RWPE2 (cell line): ENCODE measurements around the gene SEC14L5.

Source experiments
- ATAC-seq: fragments of 200-7000 bp; cut with Tn5 transposase; 3 replicates; pipeline ENCODE4 v1.9.1; 2021; ENCODE audit warnings: low read depth
- DNase-seq: peaks from one replicate; pipeline ENCODE4 v3.0.0-alpha.2; 2020; ENCODE audit warnings: low spot score
- H3K27ac ChIP-seq: fragments of 450-650 bp; 2 replicates; pipeline ENCODE4 v1.5.1; 2017; ENCODE audit warnings: mild to moderate bottlenecking; ENCODE audit not compliant: poor library complexity, severe bottlenecking
- H3K27me3 ChIP-seq: fragments of 250-450 bp; sonication (Bioruptor Pico); 2 replicates; pipeline ENCODE4 v1.5.1; 2021; ENCODE audit warnings: mild to moderate bottlenecking, moderate library complexity; ENCODE audit not compliant: insufficient read depth, poor library complexity, severe bottlenecking
- H3K36me3 ChIP-seq: fragments of 250-450 bp; sonication (Bioruptor Pico); 2 replicates; pipeline ENCODE4 v1.5.1; 2020; ENCODE audit warnings: low read depth, mild to moderate bottlenecking, moderate library complexity
- H3K4me1 ChIP-seq: fragments of 250-450 bp; sonication (Bioruptor Pico); 2 replicates; pipeline ENCODE4 v1.5.1; 2021; ENCODE audit warnings: mild to moderate bottlenecking, moderate library complexity; ENCODE audit not compliant: insufficient read depth, poor library complexity, severe bottlenecking
- H3K4me3 ChIP-seq: fragments of 250-450 bp; sonication (Bioruptor Pico); 2 replicates; pipeline ENCODE4 v1.5.1; 2021; ENCODE audit warnings: mild to moderate bottlenecking, moderate library complexity; ENCODE audit not compliant: severe bottlenecking
- H3K9me3 ChIP-seq: fragments of 250-450 bp; sonication (Bioruptor Pico); 2 replicates; pipeline ENCODE4 v1.5.1; 2021; ENCODE audit warnings: mild to moderate bottlenecking, moderate library complexity; ENCODE audit not compliant: severe bottlenecking
- TF ChIP-seq, protein P1 (sequence below): fragments of 450-650 bp; IDR thresholded peaks from one replicate; pipeline ENCODE4 v1.5.1; 2017; ENCODE audit warnings: mild to moderate bottlenecking, moderate library complexity; ENCODE audit not compliant: poor library complexity, severe bottlenecking

Gene SEC14L5

DNA sequence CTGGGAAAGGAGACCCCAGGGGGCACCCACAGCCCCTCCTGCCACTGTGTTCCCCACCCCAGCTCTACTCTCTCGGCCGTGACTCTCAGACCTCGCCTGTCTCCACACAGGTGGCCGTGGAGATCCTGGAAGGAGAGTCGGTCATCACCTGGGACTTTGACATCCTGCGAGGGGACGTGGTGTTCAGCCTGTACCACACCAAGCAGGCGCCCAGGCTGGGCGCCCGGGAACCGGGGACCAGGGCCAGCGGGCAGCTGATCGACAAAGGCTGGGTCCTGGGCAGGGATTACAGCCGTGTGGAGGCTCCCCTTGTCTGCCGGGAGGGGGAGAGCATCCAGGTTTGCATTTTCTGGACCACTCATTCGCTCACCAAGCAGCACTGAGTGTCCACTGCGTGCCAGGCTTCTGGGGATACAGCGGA is 50.2 kb downstream of the SEC14L5 start:
- no peak for ATAC-seq
- H3K27me3 ChIP-seq, result peaks cover 2% of the 10 kb centered on the region
- no peak for DNase-seq
- H3K4me3 ChIP-seq, result no peak overlapping the region
- H3K4me1 ChIP-seq, result no peaks in the 10 kb centered on the region
- no peak overlapping the region for H3K27ac ChIP-seq
- H3K36me3 ChIP-seq, result no peaks in the 10 kb centered on the region
- no peaks in the 10 kb centered on the region for H3K9me3 ChIP-seq
- TF ChIP-seq, protein P1, sequence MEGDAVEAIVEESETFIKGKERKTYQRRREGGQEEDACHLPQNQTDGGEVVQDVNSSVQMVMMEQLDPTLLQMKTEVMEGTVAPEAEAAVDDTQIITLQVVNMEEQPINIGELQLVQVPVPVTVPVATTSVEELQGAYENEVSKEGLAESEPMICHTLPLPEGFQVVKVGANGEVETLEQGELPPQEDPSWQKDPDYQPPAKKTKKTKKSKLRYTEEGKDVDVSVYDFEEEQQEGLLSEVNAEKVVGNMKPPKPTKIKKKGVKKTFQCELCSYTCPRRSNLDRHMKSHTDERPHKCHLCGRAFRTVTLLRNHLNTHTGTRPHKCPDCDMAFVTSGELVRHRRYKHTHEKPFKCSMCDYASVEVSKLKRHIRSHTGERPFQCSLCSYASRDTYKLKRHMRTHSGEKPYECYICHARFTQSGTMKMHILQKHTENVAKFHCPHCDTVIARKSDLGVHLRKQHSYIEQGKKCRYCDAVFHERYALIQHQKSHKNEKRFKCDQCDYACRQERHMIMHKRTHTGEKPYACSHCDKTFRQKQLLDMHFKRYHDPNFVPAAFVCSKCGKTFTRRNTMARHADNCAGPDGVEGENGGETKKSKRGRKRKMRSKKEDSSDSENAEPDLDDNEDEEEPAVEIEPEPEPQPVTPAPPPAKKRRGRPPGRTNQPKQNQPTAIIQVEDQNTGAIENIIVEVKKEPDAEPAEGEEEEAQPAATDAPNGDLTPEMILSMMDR, result no peak

DNA sequence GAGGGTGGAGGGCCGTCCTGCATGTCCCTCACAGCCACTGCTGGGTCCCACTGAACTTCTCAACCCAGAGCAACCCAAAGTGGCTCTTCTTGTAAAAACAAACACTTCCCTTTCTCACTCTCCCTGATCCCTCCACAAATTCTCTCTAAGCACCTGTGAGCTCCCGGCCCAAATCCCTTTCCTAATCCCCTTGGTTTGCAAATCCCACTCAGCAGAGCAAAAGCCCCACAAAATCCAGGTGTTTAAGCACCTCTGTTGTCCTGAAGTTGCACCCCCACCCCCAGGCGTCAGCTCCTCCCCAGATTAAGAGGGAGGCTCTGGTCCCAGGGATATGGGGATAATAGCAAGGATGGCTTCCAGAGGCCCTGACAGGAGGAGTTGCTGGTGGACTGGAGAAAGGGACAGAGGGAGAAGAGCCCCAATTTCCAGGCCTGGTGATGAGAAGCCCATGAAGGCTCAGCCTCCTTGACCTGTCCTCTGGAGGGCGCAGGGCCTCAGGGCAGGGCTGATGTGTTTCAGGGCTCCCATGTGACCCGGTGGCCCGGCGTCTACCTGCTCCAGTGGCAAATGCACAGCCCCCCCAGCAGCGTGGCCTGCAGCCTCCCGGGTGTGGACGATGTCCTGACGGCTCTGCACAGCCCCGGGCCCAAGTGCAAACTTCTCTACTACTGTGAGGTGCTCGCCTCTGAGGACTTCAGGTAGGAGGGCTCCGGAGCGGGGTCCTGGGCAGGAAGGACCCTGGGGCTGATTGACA is 52.6 kb downstream of the SEC14L5 start:
- no peaks in the 10 kb centered on the region for H3K4me1 ChIP-seq
- no peak for DNase-seq
- ATAC-seq, result no peak
- no peak overlapping the region for H3K4me3 ChIP-seq
- TF ChIP-seq, protein P1, result no peak
- no peaks in the 10 kb centered on the region for H3K9me3 ChIP-seq
- no peak overlapping the region for H3K27ac ChIP-seq
- no peaks in the 10 kb centered on the region for H3K36me3 ChIP-seq
- no peaks in the 10 kb centered on the region for H3K27me3 ChIP-seq

DNA sequence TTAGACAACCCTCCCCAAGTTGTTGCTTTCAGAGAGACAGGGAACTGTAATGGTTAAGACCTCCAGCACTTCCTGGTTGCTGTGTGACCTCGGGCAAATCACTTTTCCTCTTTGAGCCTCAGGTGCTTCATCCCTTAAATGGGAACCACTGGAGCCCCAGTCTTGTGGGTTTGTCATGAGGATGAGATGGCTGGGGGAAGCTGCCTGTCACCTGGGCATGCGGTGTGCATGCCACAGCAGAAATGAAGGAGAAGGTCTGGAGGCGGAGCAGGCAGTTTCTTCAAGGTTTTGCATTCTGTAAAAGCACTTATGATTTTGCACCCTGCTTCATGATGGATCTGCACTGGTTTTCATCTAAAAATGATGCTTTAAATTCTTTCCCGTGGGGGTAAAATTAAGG is 53.5 kb downstream of the SEC14L5 start:
- no peak for DNase-seq
- Histone ChIP-seq H3K27ac (no peak overlapping the region), H3K27me3 (no peaks in the 10 kb centered on the region), H3K4me1 (no peaks in the 10 kb centered on the region), H3K9me3 (no peaks in the 10 kb centered on the region), H3K36me3 (no peaks in the 10 kb centered on the region), H3K4me3 (no peak overlapping the region)
- no peak for ATAC-seq
- TF ChIP-seq, protein P1, result no peak

GRCh38 chr16:5012887-5013286 is 54.8 kb downstream of the SEC14L5 start:
- H3K4me1 ChIP-seq, result no peaks in the 10 kb centered on the region
- TF ChIP-seq, protein P1, result no peak
- no peaks in the 10 kb centered on the region for H3K27me3 ChIP-seq

GRCh38 chr16:5015351-5015750 is 57.2 kb downstream of the SEC14L5 start:
- ATAC-seq (no peak), DNase-seq (no peak)
- Histone ChIP-seq H3K36me3 (no peaks in the 10 kb centered on the region), H3K27me3 (no peaks in the 10 kb centered on the region), H3K9me3 (no peaks in the 10 kb centered on the region), H3K27ac (no peak overlapping the region), H3K4me1 (no peaks in the 10 kb centered on the region), H3K4me3 (no peak overlapping the region)
- TF ChIP-seq, protein P1, result no peak

More at GRCh38 chr16:5012887-5013286, 54.8 kb downstream of the SEC14L5 start:
- no peak for DNase-seq
- Histone ChIP-seq H3K27ac (no peak overlapping the region), H3K36me3 (no peaks in the 10 kb centered on the region), H3K9me3 (no peaks in the 10 kb centered on the region), H3K4me3 (no peak overlapping the region)
- no peak for ATAC-seq
